HepG2 (cell line): ENCODE measurements around the gene C1GALT1. TPM values are rescaled to one million over a fixed set of nuclear protein-coding genes. Genes with fewer than 3 reads are reported as not detected.
A peak's percentile ranks its signal among the peaks of the same experiment; 100 is the strongest.

ENCODE experiments used
- ARID4A ChIP-seq: sonication (generic); formaldehyde crosslinking; IDR thresholded peaks from 2 replicates; pipeline ENCODE4 v1.5.0; 2020; ENCODE audit warnings: mild to moderate bottlenecking, missing genetic modification reagents, borderline replicate concordance
- ARID5B ChIP-seq: IDR thresholded peaks from 2 replicates; pipeline ENCODE4 v1.4.0; 2020; ENCODE audit warnings: mild to moderate bottlenecking, missing genetic modification reagents
- ASH2L ChIP-seq: fragments of 300-600, 200-600 bp; sonication (generic); IDR thresholded peaks from 2 replicates; pipeline ENCODE4 v1.7.0; 2017; ENCODE audit warnings: low read depth, mild to moderate bottlenecking, moderate library complexity, mixed read lengths, low read length; ENCODE audit not compliant: insufficient read length
- GABPA ChIP-seq, 2 experiments: IDR thresholded peaks; 2 replicates each; pipeline ENCODE4 v1.6.1; 2011 to 2016; ENCODE audit warnings: low read depth in 2 of 2, low read length in 1 of 2, missing biosample characterization in 1 of 2, missing genetic modification characterization in 1 of 2
- HOXA3 ChIP-seq: sonication (generic); formaldehyde crosslinking; IDR thresholded peaks from 2 replicates; pipeline ENCODE4 v1.5.0; 2020; ENCODE audit warnings: missing genetic modification reagents
- KDM2A ChIP-seq: sonication (generic); formaldehyde crosslinking; IDR thresholded peaks from 2 replicates; pipeline ENCODE4 v1.4.0; 2020; ENCODE audit warnings: low read depth, missing genetic modification reagents, borderline replicate concordance
- KDM5B ChIP-seq: sonication (generic); formaldehyde crosslinking; IDR thresholded peaks from 2 replicates; pipeline ENCODE4 v1.4.0; 2020; ENCODE audit warnings: missing genetic modification reagents, mild to moderate bottlenecking, borderline replicate concordance
- MED1 ChIP-seq: sonication (generic); formaldehyde crosslinking; IDR thresholded peaks from 2 replicates; pipeline ENCODE4 v1.4.0; 2020; ENCODE audit warnings: missing genetic modification reagents
- NONO ChIP-seq, 2 experiments: fragments of 450-650 bp in 1 of 2; sonication (generic) in 1 of 2; formaldehyde crosslinking in 1 of 2; IDR thresholded peaks in 1 of 2; conservative IDR thresholded peaks in 1 of 2; 2 replicates each; pipeline versions ENCODE4 v1.6.1 to v1.8.0; 2017 to 2022; ENCODE audit warnings: mild to moderate bottlenecking in 1 of 2, missing genetic modification reagents in 1 of 2, moderate library complexity in 1 of 2
- NR2F2 ChIP-seq: IDR thresholded peaks from 2 replicates; pipeline ENCODE4 v1.6.1; 2012; ENCODE audit warnings: low read depth, inconsistent platforms, borderline replicate concordance
- SALL1 ChIP-seq: sonication (generic); formaldehyde crosslinking; IDR thresholded peaks from 2 replicates; pipeline ENCODE4 v1.8.0; 2022; ENCODE audit warnings: mild to moderate bottlenecking, missing genetic modification reagents
- ZNF564 ChIP-seq: sonication (generic); formaldehyde crosslinking; IDR thresholded peaks from 2 replicates; pipeline ENCODE4 v1.8.1; 2023; ENCODE audit warnings: mild to moderate bottlenecking, missing genetic modification reagents
- ZNF652 ChIP-seq: IDR thresholded peaks from 2 replicates; pipeline ENCODE4 v1.6.1; 2016; ENCODE audit warnings: low read depth, borderline replicate concordance
- ZNF766 ChIP-seq: sonication (generic); formaldehyde crosslinking; IDR thresholded peaks from 2 replicates; pipeline ENCODE4 v1.5.0; 2020; ENCODE audit warnings: missing genetic modification reagents, borderline replicate concordance
- ZNF790 ChIP-seq: sonication (generic); formaldehyde crosslinking; IDR thresholded peaks from 2 replicates; pipeline ENCODE4 v1.8.0; 2022; ENCODE audit warnings: missing genetic modification reagents, mild to moderate bottlenecking, borderline replicate concordance
- polyA plus RNA-seq, 8 experiments: library from polyadenylated mRNA; depleted of rRNA in 3 of 8; stranded (reverse) in 7 of 8; unstranded in 1 of 8; fragments of >200 nt; fragmentation: Illumina TruSeq in 4 of 8; extraction: Trizol in 4 of 8; gene quantifications; 2 replicates each; pipeline versions ENCODE4 v1.2.1 to v1.2.3, GENCODE V29; 2011 to 2016; ENCODE audit warnings: low read depth in 4 of 8, missing spikeins in 1 of 8, mixed read lengths in 1 of 8; ENCODE audit not compliant: insufficient read depth in 1 of 8
- total RNA-seq, 5 experiments: library from RNA; depleted of rRNA; stranded (reverse); fragments of >200 nt; fragmentation: Illumina TruSeq; extraction: Trizol; gene quantifications; 2 replicates each; pipeline ENCODE4 v1.2.3, GENCODE V29; 2016; ENCODE audit warnings: low read depth in 1 of 5
- TF ChIP-seq, protein P1 (sequence below): sonication (generic); formaldehyde crosslinking; IDR thresholded peaks from 2 replicates; pipeline ENCODE4 v1.8.0; 2022; ENCODE audit warnings: missing genetic modification reagents, mild to moderate bottlenecking, inconsistent platforms, borderline replicate concordance

Gene C1GALT1
- total and polyA plus RNA-seq, 2 of the 13 experiments (the other 11 are each of a cell fraction or from before 2014, with no cell fraction given) = 57.1 to 65.9 TPM

- TF ChIP-seq ARID4A (CRISPR knock-in tag) = peak; percentile 85; the same call in 1 of the 2 replicates
- peak; percentile 62 for TF ChIP-seq ZNF652
- TF ChIP-seq ARID5B = peak; percentile 75
- peak; percentile 26; the same call in 1 of the 2 replicates for TF ChIP-seq ZNF790
- peak; percentile 70 for TF ChIP-seq MED1 (CRISPR knock-in tag)
- peak; percentile 90 for TF ChIP-seq SALL1
- TF ChIP-seq ASH2L = peak; percentile 78
- 0 out of 2 replicates have a peak, but pooled peaks have one; percentile 56 for TF ChIP-seq NR2F2
- TF ChIP-seq HOXA3 = peak; percentile 79
- TF ChIP-seq, protein P1, sequence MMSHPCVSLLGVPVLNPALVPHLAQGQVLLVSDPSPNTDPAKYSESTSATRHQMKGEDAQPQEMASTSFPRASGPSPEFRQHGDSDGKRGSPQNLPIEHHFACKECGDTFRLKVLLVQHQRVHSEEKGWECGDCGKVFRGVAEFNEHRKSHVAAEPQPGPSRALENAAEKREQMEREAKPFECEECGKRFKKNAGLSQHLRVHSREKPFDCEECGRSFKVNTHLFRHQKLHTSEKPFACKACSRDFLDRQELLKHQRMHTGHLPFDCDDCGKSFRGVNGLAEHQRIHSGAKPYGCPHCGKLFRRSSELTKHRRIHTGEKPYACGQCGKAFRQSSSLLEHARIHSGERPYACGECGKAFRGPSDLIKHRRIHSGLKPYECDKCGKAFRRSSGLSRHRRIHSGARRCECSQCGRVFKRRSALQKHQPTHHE (CRISPR knock-in tag) = peak; percentile 24; the same call in 1 of the 2 replicates
- TF ChIP-seq ZNF564 (CRISPR knock-in tag) = peak; percentile 86
- no peak for TF ChIP-seq GABPA (IDR thresholded peaks at IDR 0.05; ENCODE audit: low read depth, low read length)
- TF ChIP-seq GABPA (CRISPR knock-in tag; IDR thresholded peaks at IDR 0.05; ENCODE audit: low read depth) = no peak; the same call in 1 of the 2 replicates
- no peak for TF ChIP-seq NONO (IDR thresholded peaks at IDR 0.05)
- peak; percentile 87 for TF ChIP-seq NONO (CRISPR knock-in tag; conservative IDR thresholded peaks at IDR 0.05)
- peak; percentile 79; the same call in 1 of the 2 replicates for TF ChIP-seq KDM5B (CRISPR knock-in tag)
- TF ChIP-seq KDM2A (CRISPR knock-in tag) = peak; percentile 94
- 0 out of 2 replicates have a peak, but pooled peaks have one; percentile 10 for TF ChIP-seq ZNF766 (CRISPR knock-in tag)
Observed at GRCh38 chr7:7182156-7183060, at the start of gene C1GALT1 (continued).
